Gastroesophageal sphincter (tissue), 3 donors: Measurements from ENCODE around the gene PPM1M.

ENCODE experiments used
- CTCF ChIP-seq, 4 experiments: fragments of 200-600 bp in 2 of 4; fragments of 450-650 bp in 2 of 4; sonication (generic) in 1 of 4; IDR thresholded peaks; one replicate each; pipeline ENCODE4 v1.5.1; 2017 to 2019; ENCODE audit warnings: antibody characterized with exemption in 4 of 4, mild to moderate bottlenecking in 2 of 4, moderate library complexity in 2 of 4
- EP300 ChIP-seq: sonication (generic); formaldehyde crosslinking; IDR thresholded peaks from one replicate; pipeline ENCODE4 v1.6.1; 2017; ENCODE audit warnings: antibody characterized with exemption, mild to moderate bottlenecking
- POLR2A ChIP-seq, 2 donors: fragments of 450-650 bp; IDR thresholded peaks; one replicate each; pipeline ENCODE4 v1.6.1; 2017; ENCODE audit warnings: antibody characterized with exemption in 2 of 2, mild to moderate bottlenecking in 2 of 2, moderate library complexity in 1 of 2
- POLR2AphosphoS5 ChIP-seq: sonication (generic); formaldehyde crosslinking; IDR thresholded peaks from one replicate; pipeline ENCODE4 v1.6.1; 2017; ENCODE audit warnings: antibody characterized with exemption

GRCh38 chr3:52233108-52233591, 12.4 kb upstream of the PPM1M start:
- no peak for TF ChIP-seq POLR2A (IDR thresholded peaks at IDR 0.05)
- TF ChIP-seq EP300, result no peak
- TF ChIP-seq POLR2AphosphoS5, result no peak
- no peak for TF ChIP-seq CTCF (IDR thresholded peaks at IDR 0.05)
